Ramos (cell line): Measurements from ENCODE around the gene PLEKHA7.
"Not testable (repeated sequence)": the region's sequence is repeated elsewhere in the genome, so short reads cannot be mapped to it uniquely, and the experiment has no call there.

Experiments used
- in situ Hi-C: fragments of 300-500 bp; cut with MboI; formaldehyde crosslinking; loops from one replicate; pipeline ENCODE4 v1.14.3; 2022; ENCODE audit warnings: low sequenced_read_pairs; ENCODE audit not compliant: unreplicated experiment

Gene PLEKHA7, protein sequence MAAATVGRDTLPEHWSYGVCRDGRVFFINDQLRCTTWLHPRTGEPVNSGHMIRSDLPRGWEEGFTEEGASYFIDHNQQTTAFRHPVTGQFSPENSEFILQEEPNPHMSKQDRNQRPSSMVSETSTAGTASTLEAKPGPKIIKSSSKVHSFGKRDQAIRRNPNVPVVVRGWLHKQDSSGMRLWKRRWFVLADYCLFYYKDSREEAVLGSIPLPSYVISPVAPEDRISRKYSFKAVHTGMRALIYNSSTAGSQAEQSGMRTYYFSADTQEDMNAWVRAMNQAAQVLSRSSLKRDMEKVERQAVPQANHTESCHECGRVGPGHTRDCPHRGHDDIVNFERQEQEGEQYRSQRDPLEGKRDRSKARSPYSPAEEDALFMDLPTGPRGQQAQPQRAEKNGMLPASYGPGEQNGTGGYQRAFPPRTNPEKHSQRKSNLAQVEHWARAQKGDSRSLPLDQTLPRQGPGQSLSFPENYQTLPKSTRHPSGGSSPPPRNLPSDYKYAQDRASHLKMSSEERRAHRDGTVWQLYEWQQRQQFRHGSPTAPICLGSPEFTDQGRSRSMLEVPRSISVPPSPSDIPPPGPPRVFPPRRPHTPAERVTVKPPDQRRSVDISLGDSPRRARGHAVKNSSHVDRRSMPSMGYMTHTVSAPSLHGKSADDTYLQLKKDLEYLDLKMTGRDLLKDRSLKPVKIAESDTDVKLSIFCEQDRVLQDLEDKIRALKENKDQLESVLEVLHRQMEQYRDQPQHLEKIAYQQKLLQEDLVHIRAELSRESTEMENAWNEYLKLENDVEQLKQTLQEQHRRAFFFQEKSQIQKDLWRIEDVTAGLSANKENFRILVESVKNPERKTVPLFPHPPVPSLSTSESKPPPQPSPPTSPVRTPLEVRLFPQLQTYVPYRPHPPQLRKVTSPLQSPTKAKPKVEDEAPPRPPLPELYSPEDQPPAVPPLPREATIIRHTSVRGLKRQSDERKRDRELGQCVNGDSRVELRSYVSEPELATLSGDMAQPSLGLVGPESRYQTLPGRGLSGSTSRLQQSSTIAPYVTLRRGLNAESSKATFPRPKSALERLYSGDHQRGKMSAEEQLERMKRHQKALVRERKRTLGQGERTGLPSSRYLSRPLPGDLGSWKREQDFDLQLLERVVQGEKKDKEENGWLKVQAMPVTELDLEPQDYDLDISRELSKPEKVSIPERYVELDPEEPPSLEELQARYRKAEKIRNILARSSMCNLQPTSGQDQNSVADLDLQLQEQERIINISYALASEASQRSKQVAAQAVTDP

DNA sequence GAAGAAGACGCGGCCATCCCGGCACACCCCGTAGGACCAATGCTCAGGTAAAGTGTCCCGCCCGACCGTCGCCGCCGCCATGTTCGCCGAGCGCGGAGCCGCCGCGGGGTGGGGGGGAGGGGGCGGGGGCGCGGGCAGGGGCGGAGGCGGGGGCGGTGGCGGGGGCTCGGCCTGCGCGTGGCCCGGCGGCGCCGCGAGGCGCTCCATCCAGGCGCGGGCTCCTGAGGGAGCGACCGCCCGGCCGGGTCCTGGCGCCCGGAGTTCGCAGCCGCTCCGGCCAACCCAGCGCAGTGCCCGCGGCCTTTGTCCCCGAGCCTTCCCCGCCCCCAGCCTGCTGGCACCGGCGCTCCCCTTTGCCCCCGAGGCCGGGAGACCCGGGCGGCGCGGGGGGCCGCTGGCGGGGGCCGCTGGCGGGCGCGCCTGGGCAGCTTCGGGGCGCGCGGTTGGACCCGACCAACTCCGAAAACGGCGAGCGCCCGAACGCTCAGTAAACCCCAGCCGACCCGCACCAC is at the start of gene PLEKHA7:
TSS of gene PLEKHA7 (minus strand) at position 94 of the 512 bp plus-strand sequence. CDS start at position 81, 13 bp downstream.
- in situ Hi-C loops = no loop called here

DNA sequence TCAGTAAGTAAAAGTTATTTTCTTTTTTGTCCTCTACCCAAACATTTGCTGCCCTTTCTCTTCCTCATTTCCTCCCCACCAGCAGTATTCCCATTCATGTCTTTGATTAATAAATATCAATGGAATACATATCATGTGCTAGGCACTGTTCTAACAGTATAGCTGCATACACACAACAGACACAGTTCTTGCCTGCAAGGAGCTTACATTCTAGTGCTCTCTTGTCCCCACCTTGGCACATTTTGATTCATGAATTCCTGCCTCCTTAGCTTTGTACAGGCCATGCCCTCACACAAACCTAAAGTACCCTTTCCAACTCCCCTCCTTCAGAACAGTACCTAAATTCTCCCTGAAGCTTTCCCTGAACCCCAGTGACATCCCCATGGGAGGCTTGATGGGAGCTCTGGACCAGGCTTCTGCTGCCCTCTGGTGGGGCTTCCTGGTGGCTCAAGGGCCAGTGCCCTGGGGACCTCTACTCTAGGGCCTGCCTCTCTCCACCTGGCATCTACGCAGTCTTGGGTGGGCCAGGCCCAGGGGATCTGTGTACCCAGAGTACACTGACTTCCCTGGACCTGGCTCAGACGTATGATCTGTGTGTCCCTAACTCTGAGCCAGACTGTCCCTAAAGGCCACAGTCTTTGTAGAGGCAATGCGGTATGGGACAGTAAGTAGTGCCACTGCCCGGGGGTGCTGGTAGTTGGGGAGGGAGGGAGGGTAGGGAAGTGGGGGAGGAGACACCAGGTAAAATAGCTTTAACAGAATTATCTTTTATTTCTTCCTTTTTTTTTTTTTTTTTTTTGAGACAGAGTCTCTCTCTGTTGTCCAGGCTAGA is 49.2 kb upstream of the PLEKHA7 start:
- in situ Hi-C loops = loop anchor here (10.0 kb wide), 1 partner anchor 239 kb away; no protein-coding TSS in a partner anchor

DNA sequence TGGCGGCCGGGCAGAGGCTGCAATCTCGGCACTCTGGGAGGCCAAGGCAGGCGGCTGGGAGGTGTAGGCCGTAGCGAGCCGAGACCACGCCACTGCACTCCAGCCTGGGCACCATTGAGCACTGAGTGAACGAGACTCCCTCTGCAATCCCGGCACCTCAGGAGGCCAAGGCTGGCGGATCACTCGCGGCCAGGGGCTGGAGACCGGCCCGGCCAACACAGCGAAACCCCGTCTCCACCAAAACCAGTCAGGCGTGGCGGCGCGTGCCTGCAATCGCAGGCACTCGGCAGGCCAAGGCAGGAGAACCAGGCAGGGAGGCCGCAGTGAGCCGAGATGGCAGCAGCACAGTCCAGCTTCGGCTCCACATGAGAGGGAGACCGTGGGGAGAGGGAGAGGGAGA is 36.9 kb upstream of the PLEKHA7 start:
- in situ Hi-C loops = not testable (repeated sequence)

DNA sequence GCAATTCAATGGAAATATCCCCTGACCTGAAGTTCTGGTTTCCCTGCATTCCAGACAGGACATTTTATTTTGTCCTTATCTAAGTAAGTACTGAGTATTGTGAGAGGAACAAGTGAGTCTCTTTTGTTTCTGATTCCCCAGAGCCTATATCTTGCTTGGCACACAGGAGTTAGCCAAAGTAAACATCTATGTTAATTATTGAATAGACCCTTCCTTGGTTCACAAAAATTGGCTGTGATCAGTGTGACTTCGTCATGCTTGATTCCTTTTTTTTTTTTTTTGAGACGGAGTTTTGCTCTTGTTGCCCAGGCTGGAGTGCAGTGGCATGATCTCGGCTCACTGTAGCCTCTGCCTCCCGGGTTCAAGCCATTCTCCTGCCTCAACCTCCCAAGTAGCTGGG is 34.3 kb upstream of the PLEKHA7 start:
- in situ Hi-C loops = not testable (repeated sequence)

DNA sequence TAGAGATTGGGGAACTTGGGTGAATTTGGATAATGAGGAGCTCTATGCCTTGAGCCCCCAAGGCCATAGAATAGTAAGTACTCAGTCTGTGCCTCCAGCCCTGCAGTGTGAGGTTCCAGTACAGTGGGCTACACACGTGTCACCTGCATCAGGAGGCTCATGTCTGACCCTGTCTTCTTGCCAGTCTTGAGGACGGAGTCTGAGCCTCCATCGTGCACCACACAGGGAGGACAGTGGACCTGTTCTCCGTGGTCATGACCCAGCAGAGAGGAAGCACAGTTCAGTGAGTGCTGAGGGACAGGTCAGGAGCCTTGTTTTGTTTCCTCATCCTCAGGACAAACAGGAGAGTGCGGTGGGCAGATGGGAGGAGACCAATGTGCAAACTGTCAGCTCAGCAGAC is 32.5 kb upstream of the PLEKHA7 start:
- in situ Hi-C loops = no loop called here

DNA sequence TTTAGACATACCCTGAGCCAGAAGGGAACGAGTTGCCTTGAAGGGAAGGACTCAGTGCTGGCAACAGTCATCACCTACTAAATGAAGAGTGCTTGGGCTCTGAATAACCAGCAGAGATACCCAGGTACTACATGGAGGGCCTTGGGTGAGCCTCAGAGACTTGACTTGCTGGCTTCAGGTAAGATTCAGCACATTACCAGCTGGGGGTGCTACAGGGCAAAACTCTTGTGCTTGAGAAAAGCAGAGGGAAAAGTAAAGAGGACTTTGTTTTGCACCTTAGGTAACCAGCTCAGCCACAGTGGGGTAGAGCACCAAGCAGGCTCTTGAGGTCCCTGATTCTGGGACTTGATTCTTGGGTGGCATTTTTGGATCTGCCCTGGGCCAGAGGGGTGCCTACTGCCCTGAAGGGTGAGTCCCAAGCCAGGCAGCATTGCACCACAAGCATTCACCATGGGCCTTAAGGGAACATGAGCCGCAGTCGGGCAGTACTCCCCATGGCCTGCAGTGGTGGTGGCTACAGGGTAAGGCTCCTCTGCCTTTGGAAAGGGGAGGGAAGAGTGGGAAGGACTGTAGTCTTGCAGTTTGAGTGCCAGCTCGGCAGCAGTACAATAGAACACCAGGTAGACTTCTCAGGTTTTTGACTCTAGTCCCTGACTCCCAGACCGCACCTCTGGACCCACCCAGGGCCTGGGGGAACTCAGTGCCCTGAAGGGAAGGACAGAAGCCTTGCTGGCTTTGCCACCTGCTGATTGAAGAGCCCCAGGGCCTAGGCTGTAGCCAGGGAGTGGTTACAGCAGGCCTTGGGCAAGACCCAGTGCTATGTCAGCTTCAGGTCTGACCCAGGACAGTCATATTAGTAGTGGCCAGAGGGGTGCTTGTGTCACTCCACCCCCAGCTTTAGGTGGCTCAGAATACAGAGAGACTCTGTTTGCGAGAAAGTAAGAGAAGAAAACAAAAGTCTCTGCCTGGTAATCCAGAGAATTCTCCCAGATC is 22.7 kb upstream of the PLEKHA7 start:
- in situ Hi-C loops = no loop called here

DNA sequence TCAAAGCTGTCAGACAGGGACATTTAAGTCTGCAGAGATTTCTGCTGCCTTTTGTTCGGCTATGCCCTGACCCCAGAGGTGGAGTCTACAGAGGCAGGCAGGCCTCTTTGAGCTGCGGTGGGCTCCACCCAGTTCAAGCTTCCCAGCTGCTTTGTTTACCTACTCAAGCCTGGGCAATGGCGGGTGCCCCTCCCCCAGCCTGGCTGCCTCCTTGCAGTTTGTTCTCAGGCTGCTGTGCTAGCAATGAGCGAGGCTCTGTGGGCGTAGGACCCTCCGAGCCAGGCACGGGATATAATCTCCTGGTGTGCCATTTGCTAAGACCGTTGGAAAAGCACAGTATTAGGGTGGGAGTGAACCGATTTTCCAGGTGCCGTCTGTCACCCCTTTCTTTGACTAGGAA is 19.8 kb upstream of the PLEKHA7 start:
- in situ Hi-C loops = not testable (repeated sequence)

DNA sequence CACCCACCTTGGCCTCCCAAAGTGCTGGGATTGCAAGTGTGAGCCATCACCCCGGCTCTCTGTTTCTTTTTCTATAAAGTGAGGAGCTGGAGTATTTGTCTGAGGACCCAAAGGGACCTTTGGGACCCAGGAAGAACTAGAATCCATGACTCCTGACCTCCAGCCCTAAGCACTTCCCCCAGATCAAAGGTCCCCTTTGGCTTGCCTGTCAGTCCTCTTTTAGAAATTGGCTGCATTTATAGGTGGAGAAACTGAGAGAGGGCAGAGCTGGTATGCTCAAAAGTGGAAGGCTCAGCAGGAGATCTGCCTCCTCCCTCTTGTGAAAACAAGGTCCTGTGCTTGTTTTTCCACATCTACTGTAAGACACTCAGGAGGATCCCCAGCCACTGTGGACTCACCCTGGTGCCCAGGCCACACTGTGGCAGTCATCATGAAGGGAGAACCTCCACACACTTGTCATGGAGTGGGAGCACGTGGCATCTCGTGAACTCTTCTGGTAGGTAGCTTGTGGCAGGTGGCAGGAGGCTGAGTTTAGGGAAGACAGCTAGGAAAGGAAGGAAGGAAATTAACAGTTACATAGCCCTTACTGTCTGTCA is 12.4 kb upstream of the PLEKHA7 start:
- in situ Hi-C loops = no loop called here

- in situ Hi-C loops = no loop called here
Observed at GRCh38 chr11:17024924-17025323, 10.7 kb upstream of the PLEKHA7 start.

- in situ Hi-C loops = no loop called here
Observed at GRCh38 chr11:17021511-17021910, 7.3 kb upstream of the PLEKHA7 start.

GRCh38 chr11:17020831-17021230 is 6.6 kb upstream of the PLEKHA7 start:
- in situ Hi-C loops = no loop called here

DNA sequence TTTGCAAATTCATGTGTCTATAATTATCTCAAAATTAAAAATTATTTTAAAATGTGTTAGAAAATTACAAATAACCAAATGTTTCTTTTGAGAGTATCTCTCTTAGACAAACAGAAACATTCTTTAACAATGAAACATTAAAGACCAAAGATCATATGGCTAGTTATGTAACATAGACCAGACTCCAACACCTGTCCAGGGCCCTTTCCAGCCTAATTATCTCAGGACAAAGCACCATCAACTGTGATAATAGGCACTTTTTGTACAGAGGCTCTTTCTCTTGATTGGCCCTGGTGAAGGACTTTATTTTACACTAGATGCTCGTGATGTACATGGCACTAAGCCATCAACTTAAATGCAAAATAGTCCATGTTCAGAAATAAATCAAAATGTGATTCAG is 5.0 kb upstream of the PLEKHA7 start:
- in situ Hi-C loops = no loop called here

- in situ Hi-C loops = no loop called here
Observed at GRCh38 chr11:17015627-17016126, 1.5 kb upstream of the PLEKHA7 start.

DNA sequence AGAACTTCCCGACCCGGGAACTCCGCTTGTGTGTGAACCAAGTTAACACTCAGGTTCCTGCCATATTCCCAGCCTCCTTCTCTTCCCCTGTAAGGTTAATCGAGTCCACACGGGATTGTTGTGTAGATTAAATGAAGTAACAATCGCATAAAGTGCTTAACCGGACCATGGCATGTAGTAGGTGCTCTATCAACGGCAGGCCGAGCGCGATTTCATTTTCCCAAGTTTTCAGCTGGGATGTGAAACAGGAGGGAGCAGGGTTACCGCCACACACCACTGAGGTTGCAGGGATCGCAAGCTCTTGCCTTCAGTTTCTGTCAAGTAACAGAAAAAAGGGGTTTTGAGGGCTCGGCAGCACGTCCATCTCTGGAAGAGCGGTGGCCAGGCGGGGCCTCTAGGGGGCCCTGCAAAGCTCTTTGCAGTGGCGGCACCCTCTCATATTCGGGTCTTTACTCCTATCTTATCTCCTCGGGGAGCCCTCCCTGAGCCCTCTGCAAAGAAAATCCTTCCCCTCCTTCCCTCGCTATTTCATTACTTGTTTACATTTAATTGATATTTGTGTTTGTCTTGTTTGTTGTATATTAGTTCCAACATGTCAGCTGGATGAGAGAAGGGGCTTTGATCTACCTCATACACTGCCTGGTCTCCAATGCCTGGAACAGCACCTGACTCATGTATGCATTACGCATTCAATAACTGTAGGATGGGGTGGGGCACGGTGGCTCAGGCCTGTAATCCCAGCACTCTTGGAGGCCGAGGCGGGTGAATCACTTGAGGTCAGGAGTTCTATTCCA is 816 bp upstream of the PLEKHA7 start:
- in situ Hi-C loops = no loop called here

- in situ Hi-C loops = no loop called here
Observed at GRCh38 chr11:17013548-17014320, 480 bp downstream of the PLEKHA7 start.
